Naive thymus-derived CD8-positive, alpha-beta T cell (primary cell): ENCODE results near the gene STK17A. TPM values are rescaled to one million over a fixed set of nuclear protein-coding genes. Genes with fewer than 3 reads are reported as not detected.
"Not testable (repeated sequence)": the region's sequence is repeated elsewhere in the genome, so short reads cannot be mapped to it uniquely, and the experiment has no call there.

Experiments
- ATAC-seq, 2 donors: fragments of 150-1000 bp; cut with Tn5 transposase in 1 of 2; sonication (Bioruptor Pico), chemical (Tn5 transposase) in 1 of 2; 1 replicate in 1 of 2; 2 replicates in 1 of 2; pipeline ENCODE4 v1.10.0; 2021; ENCODE audit warnings: mild to moderate bottlenecking in 2 of 2, moderate library complexity in 2 of 2
- POLR2A ChIA-PET: fragments of 350-600 bp; sonication (Branson Sonifier 250); formaldehyde crosslinking; loops from one replicate; lab custom pipeline; 2021; ENCODE audit warnings: antibody characterized with exemption; lab: Charles Lee
- DNase-seq, 10 donors: peaks; one replicate each; pipeline versions ENCODE4 v3.0.0 to v3.0.0-alpha.2; 2020 to 2022
- H3K27ac Mint-ChIP-seq, 10 donors: one replicate each; pipeline ENCODE4 v1.8.0; 2020 to 2022; ENCODE audit warnings: mild to moderate bottlenecking in 10 of 10, mixed read lengths in 10 of 10, moderate library complexity in 4 of 10, inconsistent platforms in 1 of 10
- H3K27me3 Mint-ChIP-seq, 5 donors: one replicate each; pipeline ENCODE4 v1.8.0; 2021 to 2022; ENCODE audit warnings: mixed read lengths in 5 of 5
- H3K36me3 Mint-ChIP-seq, 3 donors: one replicate each; pipeline ENCODE4 v1.8.0; 2020 to 2022; ENCODE audit warnings: mixed read lengths in 3 of 3, mild to moderate bottlenecking in 2 of 3, inconsistent platforms in 1 of 3
- H3K4me1 Mint-ChIP-seq, 4 donors: one replicate each; pipeline ENCODE4 v1.8.0; 2021 to 2022; ENCODE audit warnings: mixed read lengths in 4 of 4
- H3K4me3 Mint-ChIP-seq, 10 donors: one replicate each; pipeline ENCODE4 v1.8.0; 2020 to 2022; ENCODE audit warnings: mild to moderate bottlenecking in 10 of 10, mixed read lengths in 10 of 10, moderate library complexity in 6 of 10, inconsistent platforms in 1 of 10
- H3K9me3 Mint-ChIP-seq, 9 donors: one replicate each; pipeline ENCODE4 v1.8.0; 2020 to 2022; ENCODE audit warnings: mixed read lengths in 9 of 9, mild to moderate bottlenecking in 3 of 9, inconsistent platforms in 1 of 9, moderate library complexity in 1 of 9
- polyA plus RNA-seq, 3 donors: library from polyadenylated mRNA; unstranded; fragments of 300-500 nt; fragmentation: Illumina TruSeq; gene quantifications; one replicate each; pipeline ENCODE4 v1.2.3, GENCODE V29; 2021
- total RNA-seq, 8 experiments: library from RNA in 2 of 8; stranded (reverse) in 2 of 8; gene quantifications; one replicate each; pipeline ENCODE4 v1.2.3 and lab custom pipeline; 2021 to 2026

STK17A gene
- total and polyA plus RNA-seq, 5 experiments from 2014 or later = 203 to 346 (median 242) TPM

DNA sequence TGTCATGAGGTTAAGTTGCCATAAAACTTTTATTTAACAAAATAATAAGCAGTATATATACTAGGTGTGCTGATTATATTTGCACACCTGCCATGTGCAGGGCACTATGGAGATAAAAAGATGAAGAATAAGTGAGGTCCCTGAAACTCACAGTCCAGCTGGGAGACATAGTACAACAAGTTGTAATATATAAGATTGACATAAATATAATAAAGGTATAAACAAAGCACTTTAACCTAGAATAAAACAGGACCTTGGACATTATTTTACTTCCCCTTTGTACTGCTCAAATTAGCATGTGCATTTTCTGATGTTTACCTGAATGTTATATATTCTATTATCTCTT lies 6.2 kb downstream of the STK17A start:
- POLR2A ChIA-PET = interaction anchor here (0.9 to 11.5 kb wide), 6 partner anchors 19 to 110 kb away, joined by 3 to 373 read pairs (median 8); no protein-coding TSS in a partner anchor
- peak overlapping the region; percentile 81 to 95 (median 90) for H3K27ac Mint-ChIP-seq
- H3K4me3 Mint-ChIP-seq = peak overlapping the region; percentile 66 to 99 (median 81)
- H3K27me3 Mint-ChIP-seq = no peaks in the 10 kb centered on the region
- DNase-seq = no peak
- peaks cover 37 to 85% (median 67%) of the 10 kb centered on the region in 4 donors for H3K4me1 Mint-ChIP-seq
- H3K9me3 Mint-ChIP-seq = no peaks in the 10 kb centered on the region
- ATAC-seq = no peak
- peaks cover 7 to 38% (median 7%) of the 10 kb centered on the region in 3 donors for H3K36me3 Mint-ChIP-seq

DNA sequence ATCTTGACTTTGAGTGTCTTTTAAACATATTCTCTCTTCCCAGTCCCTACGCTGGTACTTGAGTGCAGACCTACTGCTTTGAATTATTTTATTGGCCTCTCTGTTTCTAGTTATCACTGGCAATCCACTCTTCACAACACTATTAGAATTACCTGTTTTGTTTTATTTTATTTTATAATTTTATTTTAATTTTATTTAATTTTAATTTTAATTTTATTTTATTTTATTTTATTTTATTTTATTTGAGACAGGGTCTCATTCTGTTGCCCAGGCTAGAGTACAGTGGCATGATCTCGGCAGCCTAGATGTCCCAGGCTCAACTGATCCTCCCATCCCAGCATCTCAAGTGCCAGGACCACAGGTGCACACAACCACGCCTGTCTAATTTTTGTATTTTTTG lies 6.8 kb downstream of the STK17A start:
- Mint-ChIP-seq H3K4me3 (peak overlapping the region; percentile 66 to 99 (median 78)), H3K9me3 (no peaks in the 10 kb centered on the region), H3K36me3 (peaks cover 3 to 34% (median 7%) of the 10 kb centered on the region in 3 donors), H3K27ac (peak overlapping the region; percentile 82 to 94 (median 90)), H3K4me1 (peaks cover 39 to 89% (median 72%) of the 10 kb centered on the region in 4 donors), H3K27me3 (no peaks in the 10 kb centered on the region)
- ATAC-seq (no peak), DNase-seq (no peak)
- POLR2A ChIA-PET = interaction anchor here (0.9 to 11.5 kb wide), 4 partner anchors 18 to 74 kb away, joined by 3 to 373 read pairs (median 8); no protein-coding TSS in a partner anchor

DNA sequence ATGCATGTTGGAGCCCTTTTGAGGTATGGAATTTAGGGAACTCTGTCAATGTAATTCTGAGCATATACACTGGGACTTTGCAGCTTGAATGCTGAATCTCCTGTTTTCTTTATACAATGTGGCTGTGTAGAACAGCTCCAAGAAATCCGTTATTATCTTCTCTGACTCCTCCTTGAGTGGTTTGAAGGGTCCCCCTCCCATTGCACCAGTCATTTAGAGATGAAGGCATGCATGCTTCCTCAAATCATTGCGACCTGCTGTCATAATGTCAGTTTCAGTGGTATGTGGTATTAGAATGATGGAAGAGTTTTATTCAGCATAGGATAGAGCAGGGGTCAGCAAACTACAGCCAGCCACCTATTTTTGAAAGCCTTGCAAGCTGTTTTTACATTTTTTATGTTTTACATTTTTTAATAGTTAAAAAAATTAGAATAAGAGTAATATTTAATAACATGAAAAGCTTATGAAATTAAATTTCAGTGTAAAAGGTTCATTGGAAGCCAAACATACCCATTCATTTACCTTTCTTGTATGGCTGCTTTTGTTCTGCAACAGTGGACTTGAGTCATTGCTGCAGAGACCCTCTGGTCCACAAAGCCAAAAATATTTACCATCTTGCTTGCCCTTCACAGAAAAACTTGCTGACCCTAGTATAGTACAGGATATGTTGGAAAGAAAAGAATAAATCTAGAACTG lies 8.1 kb downstream of the STK17A start:
- Mint-ChIP-seq H3K4me3 (peak overlapping the region; percentile 66 to 92 (median 85)), H3K27ac (peak overlapping the region; percentile 83 to 96 (median 92)), H3K36me3 (peaks cover 0 to 31% (median 3%) of the 10 kb centered on the region in 3 donors), H3K27me3 (no peaks in the 10 kb centered on the region), H3K9me3 (no peaks in the 10 kb centered on the region), H3K4me1 (peaks cover 43 to 90% (median 83%) of the 10 kb centered on the region in 4 donors)
- ATAC-seq (no peak), DNase-seq (no peak)
- POLR2A ChIA-PET = interaction anchor here (0.9 to 11.5 kb wide), 7 partner anchors 8 to 63 kb away, joined by 3 to 373 read pairs (median 4); partner anchors contain the start of gene STK17A

DNA sequence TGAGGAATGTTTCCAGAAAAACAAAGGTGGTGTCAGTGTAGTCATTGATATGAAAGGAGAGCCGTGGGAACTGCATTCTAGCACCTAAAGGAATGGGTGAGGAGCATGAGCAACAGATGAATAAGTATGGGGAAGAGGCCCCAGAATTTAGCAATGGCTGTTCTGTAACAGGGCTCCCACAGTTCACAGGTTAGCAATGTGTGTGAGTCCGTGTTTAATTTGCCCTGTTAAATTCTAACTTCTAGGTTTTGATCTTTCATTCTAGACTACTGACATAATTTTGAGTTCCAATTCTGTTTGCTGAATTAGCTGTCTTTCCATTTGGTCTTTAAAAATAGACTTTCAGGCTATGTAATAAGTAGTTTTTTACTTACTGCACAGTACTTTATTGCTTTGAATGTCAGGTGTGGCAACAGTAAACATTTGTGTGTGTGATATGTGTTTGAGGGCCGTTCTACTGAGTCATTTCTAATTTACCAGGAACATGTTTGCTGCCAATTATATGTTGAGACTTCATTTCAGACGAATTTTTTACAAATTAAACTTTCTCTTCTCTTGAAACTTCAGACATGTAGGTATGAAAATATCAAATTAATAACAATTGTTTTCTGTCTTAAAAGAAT lies 8.8 kb downstream of the STK17A start:
- peaks cover 0 to 36% (median 3%) of the 10 kb centered on the region in 3 donors for H3K36me3 Mint-ChIP-seq
- peak overlapping the region; percentile 66 to 92 (median 84) for H3K4me3 Mint-ChIP-seq
- POLR2A ChIA-PET = interaction anchor here (0.7 to 11.5 kb wide), 6 partner anchors 8 to 53 kb away, joined by 3 to 373 read pairs (median 4); partner anchors contain the start of gene STK17A
- ATAC-seq = no peak
- no peaks in the 10 kb centered on the region for H3K27me3 Mint-ChIP-seq
- peaks cover 43 to 92% (median 84%) of the 10 kb centered on the region in 4 donors for H3K4me1 Mint-ChIP-seq
- H3K27ac Mint-ChIP-seq = peak overlapping the region; percentile 83 to 96 (median 92)
- no peaks in the 10 kb centered on the region for H3K9me3 Mint-ChIP-seq
- DNase-seq = no peak

DNA sequence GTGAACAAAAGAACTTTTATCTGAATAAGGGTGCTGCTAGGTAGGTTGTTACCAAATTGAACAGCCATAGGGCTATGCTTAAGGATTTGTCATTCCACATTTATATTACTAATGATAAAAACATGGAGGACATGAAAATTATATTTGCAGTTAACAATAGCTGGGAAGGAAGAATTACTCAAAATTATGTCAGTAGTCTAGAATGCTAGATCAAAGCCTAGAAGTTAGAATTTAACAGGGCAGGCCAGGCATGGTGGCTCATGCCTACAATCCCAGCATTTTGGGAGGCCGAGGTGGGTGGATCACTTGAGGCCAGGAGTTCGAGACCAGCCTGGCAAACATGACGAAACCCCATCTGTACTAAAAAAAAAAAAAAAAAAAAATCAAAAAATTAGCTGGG lies 9.4 kb downstream of the STK17A start:
- peak overlapping the region; percentile 83 to 96 (median 92) for H3K27ac Mint-ChIP-seq
- no peak for ATAC-seq
- peaks cover 42 to 93% (median 83%) of the 10 kb centered on the region in 4 donors for H3K4me1 Mint-ChIP-seq
- POLR2A ChIA-PET = interaction anchor here (0.7 to 11.5 kb wide), 4 partner anchors 10 to 53 kb away, joined by 3 to 373 read pairs (median 3); partner anchors contain the start of gene STK17A
- H3K4me3 Mint-ChIP-seq = peak overlapping the region; percentile 66 to 92 (median 84)
- no peak for DNase-seq
- H3K27me3 Mint-ChIP-seq = no peaks in the 10 kb centered on the region
- peaks cover 0 to 39% (median 7%) of the 10 kb centered on the region in 3 donors for H3K36me3 Mint-ChIP-seq
- no peaks in the 10 kb centered on the region for H3K9me3 Mint-ChIP-seq

DNA sequence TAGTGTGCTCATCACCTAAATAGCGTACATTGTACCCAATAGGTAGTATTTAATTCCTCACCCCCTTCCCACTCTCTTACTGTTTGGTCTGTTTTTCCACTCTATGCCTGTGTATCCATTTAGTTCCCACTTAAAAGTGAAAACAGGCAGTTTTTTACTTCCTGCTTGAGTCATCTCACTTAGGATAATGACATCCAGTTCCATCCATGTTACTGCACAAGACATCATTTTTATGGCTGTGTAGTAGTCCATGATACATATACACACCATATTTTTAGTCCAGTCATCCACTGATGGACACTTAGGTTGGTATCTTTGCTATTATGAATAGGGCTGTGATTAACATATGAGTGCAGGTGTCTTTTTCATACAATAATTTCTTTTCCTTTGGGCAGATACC lies 10.1 kb downstream of the STK17A start:
- peaks cover 0 to 43% (median 10%) of the 10 kb centered on the region in 3 donors for H3K36me3 Mint-ChIP-seq
- H3K27me3 Mint-ChIP-seq = no peaks in the 10 kb centered on the region
- H3K4me1 Mint-ChIP-seq = peaks cover 42 to 89% (median 83%) of the 10 kb centered on the region in 4 donors
- ATAC-seq = peak in 1 of 2 donors; percentile 13
- H3K9me3 Mint-ChIP-seq = no peaks in the 10 kb centered on the region
- POLR2A ChIA-PET = interaction anchor here (0.8 to 11.5 kb wide), 2 partner anchors 40 to 52 kb away, joined by 3 to 373 read pairs; no protein-coding TSS in a partner anchor
- H3K27ac Mint-ChIP-seq = peak overlapping the region; percentile 83 to 96 (median 92)
- H3K4me3 Mint-ChIP-seq = peak overlapping the region; percentile 66 to 92 (median 84)
- no peak for DNase-seq

DNA sequence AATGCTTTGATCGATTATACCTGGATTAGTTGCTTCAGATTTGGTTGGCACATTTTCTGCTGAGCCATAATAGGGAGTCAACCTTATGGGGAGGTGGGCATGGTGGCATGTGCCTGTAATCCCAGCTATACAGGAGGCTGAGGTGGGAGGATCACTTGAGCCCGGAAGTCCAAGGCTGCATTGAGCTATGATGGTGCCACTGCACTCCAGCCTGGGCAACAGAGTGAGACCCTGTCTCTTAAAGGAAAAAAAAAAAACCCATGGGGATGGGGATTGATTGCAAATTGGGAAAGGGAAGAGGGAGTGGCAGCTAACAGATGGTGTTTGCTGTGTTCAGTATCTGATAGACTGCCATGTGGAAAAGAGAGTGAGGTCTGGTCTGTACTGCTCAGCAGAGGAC lies 11.1 kb downstream of the STK17A start:
- DNase-seq (no peak), ATAC-seq (peak in 1 of 2 donors; percentile 4)
- H3K27me3 Mint-ChIP-seq = no peaks in the 10 kb centered on the region
- peaks cover 35 to 89% (median 82%) of the 10 kb centered on the region in 4 donors for H3K4me1 Mint-ChIP-seq
- peak overlapping the region; percentile 66 to 92 (median 84) for H3K4me3 Mint-ChIP-seq
- H3K27ac Mint-ChIP-seq = peak overlapping the region; percentile 83 to 96 (median 92)
- POLR2A ChIA-PET = interaction anchor here (1.2 to 3.6 kb wide), 5 partner anchors 10 to 106 kb away, joined by 3 to 22 read pairs (median 9); partner anchors contain the start of gene STK17A
- peaks cover 0 to 45% (median 19%) of the 10 kb centered on the region in 3 donors for H3K36me3 Mint-ChIP-seq
- no peaks in the 10 kb centered on the region for H3K9me3 Mint-ChIP-seq

DNA sequence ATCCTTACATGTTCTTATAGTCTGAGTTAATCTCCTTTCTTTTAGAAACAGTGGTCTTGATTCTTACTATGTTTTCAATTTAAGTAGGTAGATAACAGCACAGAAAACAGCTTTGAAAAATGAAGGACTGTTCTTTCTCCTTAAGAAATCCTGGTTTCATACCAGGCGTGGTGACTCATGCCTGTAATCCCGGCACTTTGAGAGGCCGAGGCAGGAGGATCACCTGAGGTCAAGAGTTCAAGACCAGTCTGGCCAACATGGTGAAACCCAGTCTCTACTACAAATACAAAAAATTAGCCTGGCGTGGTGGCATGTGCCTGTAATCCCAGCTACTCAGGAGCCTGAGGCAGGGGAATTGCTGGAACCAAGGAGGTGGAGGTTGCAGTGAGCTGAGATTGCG lies 13.5 kb downstream of the STK17A start:
- POLR2A ChIA-PET = interaction anchor here (1.0 to 3.6 kb wide), 4 partner anchors 9 to 54 kb away, joined by 3 to 22 read pairs (median 4); partner anchors contain the start of gene STK17A
- Mint-ChIP-seq H3K36me3 (peaks cover 0 to 49% (median 25%) of the 10 kb centered on the region in 3 donors), H3K4me3 (peak overlapping the region in 5 of 10 donors; percentile 16 to 66 (median 20)), H3K4me1 (peaks cover 30 to 80% (median 73%) of the 10 kb centered on the region in 4 donors), H3K27ac (peak overlapping the region in 9 of 10 donors; percentile 29 to 96 (median 68))
- not testable (repeated sequence) for H3K9me3 Mint-ChIP-seq, DNase-seq, H3K27me3 Mint-ChIP-seq, ATAC-seq

DNA sequence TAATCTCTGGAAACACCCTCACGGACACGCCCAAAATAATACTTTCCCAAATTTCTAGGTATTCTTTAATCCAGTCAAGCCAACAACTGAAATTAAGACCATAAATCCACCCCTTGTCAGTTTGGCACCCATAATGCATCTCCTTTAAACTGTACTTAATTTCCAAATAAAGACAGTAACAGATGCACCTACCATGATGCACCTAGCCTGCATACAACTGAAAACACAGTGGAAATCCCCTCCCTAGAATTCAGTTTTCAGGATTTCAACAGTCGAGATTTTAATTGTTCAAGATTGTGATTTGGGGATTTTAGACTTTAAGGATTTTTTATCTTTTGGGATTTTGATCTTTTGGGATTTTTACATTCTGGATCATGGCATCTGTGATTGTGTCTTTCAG lies 17.1 kb downstream of the STK17A start:
- DNase-seq (no peak), ATAC-seq (peak; percentile 39 to 64)
- no peaks in the 10 kb centered on the region for H3K9me3 Mint-ChIP-seq
- H3K36me3 Mint-ChIP-seq = peaks cover 8 to 59% (median 28%) of the 10 kb centered on the region in 3 donors
- peak overlapping the region; percentile 40 to 96 (median 77) for H3K27ac Mint-ChIP-seq
- no peaks in the 10 kb centered on the region for H3K27me3 Mint-ChIP-seq
- H3K4me3 Mint-ChIP-seq = peak overlapping the region in 9 of 10 donors; percentile 2 to 71 (median 40)
- POLR2A ChIA-PET = interaction anchor here (0.8 kb wide), 1 partner anchor 9 kb away, joined by 3 read pairs; no protein-coding TSS in a partner anchor
- H3K4me1 Mint-ChIP-seq = peaks cover 19 to 55% (median 49%) of the 10 kb centered on the region in 4 donors

DNA sequence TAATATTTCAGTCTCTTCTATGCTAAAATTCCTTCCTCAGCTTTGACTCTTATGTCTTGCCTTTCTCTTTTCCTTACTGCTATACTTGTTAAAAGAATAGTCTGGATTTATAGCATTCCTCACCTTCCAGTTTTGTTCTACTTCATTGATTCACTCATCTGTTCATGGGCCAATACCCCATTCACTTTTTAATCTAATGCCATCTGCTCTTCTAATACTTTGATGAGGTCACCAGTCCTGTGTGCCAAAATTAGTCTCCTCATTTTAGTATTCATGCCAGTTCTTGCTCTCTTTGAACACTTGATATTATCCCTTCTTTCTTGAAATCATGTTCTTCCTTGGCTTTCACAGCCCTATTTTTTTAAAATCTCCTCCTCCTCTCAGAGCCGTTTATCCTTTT lies 19.3 kb downstream of the STK17A start:
- Mint-ChIP-seq H3K27me3 (no peaks in the 10 kb centered on the region), H3K4me3 (no peak overlapping the region), H3K36me3 (peaks cover 8 to 53% (median 25%) of the 10 kb centered on the region in 3 donors), H3K4me1 (peaks cover 22 to 54% (median 48%) of the 10 kb centered on the region in 4 donors), H3K9me3 (no peaks in the 10 kb centered on the region), H3K27ac (no peak overlapping the region)
- POLR2A ChIA-PET = interaction anchor here (1.3 to 5.5 kb wide), 5 partner anchors 11 to 45 kb away, joined by 4 to 30 read pairs (median 5); partner anchors contain the start of gene STK17A
- DNase-seq (no peak), ATAC-seq (no peak)

DNA sequence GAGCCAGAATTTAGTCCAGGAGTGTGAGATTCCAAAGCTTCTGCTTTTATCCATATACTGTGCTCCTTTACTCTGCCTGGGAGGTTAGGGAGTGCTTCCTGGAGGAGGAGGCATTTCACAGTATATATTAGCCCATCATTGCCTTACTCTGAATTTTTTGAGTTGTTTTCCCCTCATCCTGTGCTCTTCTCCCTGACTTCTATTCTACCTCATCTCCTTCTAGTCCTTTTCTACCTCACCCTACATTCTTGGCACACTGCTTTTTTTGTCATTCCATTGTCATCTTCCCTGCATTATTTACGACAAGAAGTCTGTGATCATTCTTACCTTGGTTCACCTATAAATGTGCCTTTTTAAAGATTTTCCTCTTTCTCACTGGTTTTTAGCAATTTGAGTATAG lies 21.3 kb downstream of the STK17A start:
- Mint-ChIP-seq H3K27ac (peak overlapping the region in 9 of 10 donors; percentile 49 to 93 (median 83)), H3K9me3 (no peaks in the 10 kb centered on the region), H3K4me1 (peaks cover 31 to 55% (median 51%) of the 10 kb centered on the region in 4 donors), H3K27me3 (no peaks in the 10 kb centered on the region), H3K4me3 (peak overlapping the region in 9 of 10 donors; percentile 8 to 82 (median 63)), H3K36me3 (peaks cover 20 to 53% (median 22%) of the 10 kb centered on the region in 3 donors)
- POLR2A ChIA-PET = interaction anchor here (0.6 to 5.5 kb wide), 8 partner anchors 9 to 156 kb away, joined by 3 to 30 read pairs (median 5); partner anchors contain the start of gene STK17A
- ATAC-seq (no peak), DNase-seq (no peak)
